Measurements from ENCODE around the gene NCKAP5L. TPM values are rescaled to one million over a fixed set of nuclear protein-coding genes. Genes with fewer than 3 reads are reported as not detected.
A peak's percentile ranks its signal among the peaks of the same experiment; 100 is the strongest.

NCKAP5L gene
- total RNA-seq, 1 donor from 2014 or later, result 44.4 TPM

- TF ChIP-seq CTCF (IDR thresholded peaks at IDR 0.05; ENCODE audit: unreplicated experiment), result no peak
- Mint-ChIP-seq H3K27ac (no peak overlapping the region), H3K9me3 (peaks cover 7% of the 10 kb centered on the region), H3K36me3 (peaks cover 7% of the 10 kb centered on the region), H3K4me1 (peaks cover 4% of the 10 kb centered on the region), H3K4me3 (no peak overlapping the region), H3K27me3 (ENCODE audit: low read depth) (no peaks in the 10 kb centered on the region)
- no peak for DNase-seq (ENCODE audit: low spot score in 2 of 2, unreplicated experiment in 2 of 2)
Measured at GRCh38 chr12:49791700-49792099, 36.5 kb downstream of the NCKAP5L start.

GRCh38 chr12:49790741-49791555 is 37.3 kb downstream of the NCKAP5L start:
- Mint-ChIP-seq H3K27ac (peak overlapping the region; percentile 65), H3K27me3 (ENCODE audit: low read depth) (no peaks in the 10 kb centered on the region), H3K9me3 (peaks cover 7% of the 10 kb centered on the region), H3K4me1 (peaks cover 4% of the 10 kb centered on the region), H3K36me3 (peaks cover 7% of the 10 kb centered on the region), H3K4me3 (no peak overlapping the region)
- no peak for DNase-seq (ENCODE audit: low spot score in 2 of 2, unreplicated experiment in 2 of 2)
- TF ChIP-seq CTCF (IDR thresholded peaks at IDR 0.05; ENCODE audit: unreplicated experiment), result no peak

GRCh38 chr12:49789992-49790391 is 38.2 kb downstream of the NCKAP5L start:
- no peak for DNase-seq (ENCODE audit: low spot score in 2 of 2, unreplicated experiment in 2 of 2)
- Mint-ChIP-seq H3K36me3 (peaks cover 7% of the 10 kb centered on the region), H3K27ac (peak overlapping the region; percentile 65), H3K4me3 (no peak overlapping the region), H3K4me1 (peaks cover 4% of the 10 kb centered on the region), H3K27me3 (ENCODE audit: low read depth) (no peaks in the 10 kb centered on the region), H3K9me3 (peaks cover 7% of the 10 kb centered on the region)
- TF ChIP-seq CTCF (IDR thresholded peaks at IDR 0.05; ENCODE audit: unreplicated experiment), result no peak

- H3K27me3 Mint-ChIP-seq (ENCODE audit: low read depth), result peaks cover 5% of the 10 kb centered on the region
- DNase-seq (ENCODE audit: low spot score in 2 of 2, unreplicated experiment in 2 of 2), result no peak
- no peak overlapping the region for H3K4me3 Mint-ChIP-seq
- H3K36me3 Mint-ChIP-seq, result peaks cover 7% of the 10 kb centered on the region
- peaks cover 9% of the 10 kb centered on the region for H3K4me1 Mint-ChIP-seq
- no peak for TF ChIP-seq CTCF (IDR thresholded peaks at IDR 0.05; ENCODE audit: unreplicated experiment)
- H3K27ac Mint-ChIP-seq, result no peak overlapping the region
- peaks cover 7% of the 10 kb centered on the region for H3K9me3 Mint-ChIP-seq
Measured at GRCh38 chr12:49787672-49788071, 40.5 kb downstream of the NCKAP5L start.

GRCh38 chr12:49784756-49785409 is 43.3 kb downstream of the NCKAP5L start:
- Mint-ChIP-seq H3K9me3 (peaks cover 7% of the 10 kb centered on the region), H3K27ac (no peak overlapping the region), H3K27me3 (ENCODE audit: low read depth) (peaks cover 25% of the 10 kb centered on the region), H3K4me1 (peaks cover 5% of the 10 kb centered on the region), H3K4me3 (no peak overlapping the region), H3K36me3 (peaks cover 7% of the 10 kb centered on the region)
- TF ChIP-seq CTCF (IDR thresholded peaks at IDR 0.05; ENCODE audit: unreplicated experiment), result no peak
- no peak for DNase-seq (ENCODE audit: low spot score in 2 of 2, unreplicated experiment in 2 of 2)

Data from mesothelial cell of epicardium (in vitro differentiated cells).